Neural cell (in vitro differentiated cells): ENCODE data around the gene COL13A1. TPM values are rescaled to one million over a fixed set of nuclear protein-coding genes. Genes with fewer than 3 reads are reported as not detected.

Experiments used
- H2AFZ ChIP-seq: fragments of 200-600, 300-800 bp; sonication (generic), shearing (Covaris generic); 2 replicates; pipeline ENCODE4 v1.6.0; 2014; ENCODE audit warnings: low read depth, mild to moderate bottlenecking, antibody characterized with exemption, low read length, moderate library complexity
- H3F3A ChIP-seq: fragments of 200-600 bp; shearing (Covaris generic); 2 replicates; pipeline ENCODE4 v1.6.1; 2016; ENCODE audit warnings: mild to moderate bottlenecking, moderate library complexity, mixed read lengths, antibody characterized with exemption, low read length; ENCODE audit not compliant: insufficient read depth, poor library complexity, severe bottlenecking
- H3K27ac ChIP-seq: fragments of 200-600, 300-800 bp; sonication (generic), shearing (Covaris generic); 2 replicates; pipeline ENCODE4 v1.5.1; 2014; ENCODE audit warnings: mild to moderate bottlenecking, low read length, moderate library complexity
- H3K27me3 ChIP-seq: fragments of 300-800, 200-600 bp; sonication (generic), shearing (Covaris generic); 2 replicates; pipeline ENCODE4 v1.6.0; 2014; ENCODE audit warnings: mild to moderate bottlenecking, low read depth, low read length, moderate library complexity; ENCODE audit not compliant: insufficient read depth
- H3K36me3 ChIP-seq: fragments of 300-800, 200-600 bp; sonication (generic), shearing (Covaris generic); 2 replicates; pipeline ENCODE4 v1.5.1; 2014; ENCODE audit warnings: mild to moderate bottlenecking, antibody characterized with exemption, low read length, moderate library complexity; ENCODE audit not compliant: insufficient read depth
- H3K4me2 ChIP-seq: fragments of 300-800, 200-600 bp; sonication (generic), shearing (Covaris generic); 2 replicates; pipeline ENCODE4 v1.6.0; 2014; ENCODE audit warnings: mild to moderate bottlenecking, low read length
- H3K4me3 ChIP-seq: fragments of 300-800, 200-600 bp; sonication (generic), shearing (Covaris generic); 2 replicates; pipeline ENCODE4 v1.5.1; 2014; ENCODE audit warnings: mild to moderate bottlenecking, low read length, moderate library complexity
- H3K79me2 ChIP-seq: fragments of 200-600 bp; shearing (Covaris generic); replicated peaks from 2 replicates; pipeline ENCODE4 v1.6.0; 2014; ENCODE audit warnings: mild to moderate bottlenecking, low read length, moderate library complexity; ENCODE audit not compliant: insufficient read depth
- H3K9ac ChIP-seq: fragments of 300-800, 200-600 bp; sonication (generic), shearing (Covaris generic); 2 replicates; pipeline ENCODE4 v1.6.1; 2016; ENCODE audit warnings: mild to moderate bottlenecking, low read length, mixed read lengths
- H3K9me2 ChIP-seq: fragments of 200-600 bp; shearing (Covaris generic); 2 replicates; pipeline ENCODE4 v1.6.1; 2016; ENCODE audit warnings: mild to moderate bottlenecking, low read length, mixed read lengths; ENCODE audit not compliant: insufficient read depth
- H3K9me3 ChIP-seq: fragments of 200-600, 300-800 bp; sonication (generic), shearing (Covaris generic); 2 replicates; pipeline ENCODE4 v1.6.1; 2016; ENCODE audit warnings: mild to moderate bottlenecking, mixed run types, low read length, moderate library complexity, mixed read lengths
- H4K20me1 ChIP-seq: fragments of 200-600 bp; shearing (Covaris generic); 2 replicates; pipeline ENCODE4 v1.6.1; 2016; ENCODE audit warnings: mild to moderate bottlenecking, mixed run types; ENCODE audit not compliant: insufficient read depth
- EP300 ChIP-seq: fragments of 450-650 bp; conservative IDR thresholded peaks from 2 replicates; pipeline ENCODE4 v1.6.1; 2014; ENCODE audit warnings: antibody characterized with exemption, mild to moderate bottlenecking, moderate library complexity; ENCODE audit not compliant: poor library complexity, severe bottlenecking
- EZH2 ChIP-seq: fragments of 200-600, 300-800 bp; shearing (Covaris generic), sonication (generic); IDR thresholded peaks from 2 replicates; pipeline ENCODE4 v1.6.1; 2014; ENCODE audit warnings: antibody characterized with exemption, low read length, borderline replicate concordance, mild to moderate bottlenecking; ENCODE audit not compliant: insufficient read depth, poor library complexity, severe bottlenecking
- MXI1 ChIP-seq: fragments of 450-650 bp; conservative IDR thresholded peaks from 2 replicates; pipeline ENCODE4 v1.6.1; 2014; ENCODE audit warnings: antibody characterized with exemption, mild to moderate bottlenecking; ENCODE audit not compliant: poor library complexity, severe bottlenecking
- POLR2AphosphoS5 ChIP-seq: IDR thresholded peaks from 2 replicates; pipeline ENCODE4 v1.6.1; 2012
- RAD21 ChIP-seq: fragments of 450-650 bp; conservative IDR thresholded peaks from 2 replicates; pipeline ENCODE4 v1.6.1; 2014; ENCODE audit warnings: antibody characterized with exemption, mild to moderate bottlenecking, moderate library complexity
- SMC3 ChIP-seq: fragments of 450-650 bp; conservative IDR thresholded peaks from 2 replicates; pipeline ENCODE4 v1.6.1; 2014; ENCODE audit warnings: antibody characterized with exemption, mild to moderate bottlenecking, moderate library complexity; ENCODE audit not compliant: poor library complexity
- TAF1 ChIP-seq: IDR thresholded peaks from 2 replicates; pipeline ENCODE4 v1.6.1; 2012; ENCODE audit warnings: low read depth
- polyA plus RNA-seq: library from polyadenylated mRNA; depleted of rRNA; stranded (reverse); fragments of >200 nt; gene quantifications from 2 replicates; pipeline ENCODE4 v1.2.3, GENCODE V29; 2014
- TF ChIP-seq, protein P1 (sequence below): IDR thresholded peaks from 2 replicates; pipeline ENCODE4 v1.6.1; 2012; ENCODE audit warnings: borderline replicate concordance
- TF ChIP-seq, protein P2 (sequence below): fragments of 450-650 bp; IDR thresholded peaks from 2 replicates; pipeline ENCODE4 v1.5.1; 2014; ENCODE audit warnings: antibody characterized with exemption, mild to moderate bottlenecking, moderate library complexity; ENCODE audit not compliant: poor library complexity, severe bottlenecking

COL13A1 gene
- polyA plus RNA-seq, 1 donor from 2014 or later = 4.7 TPM

DNA sequence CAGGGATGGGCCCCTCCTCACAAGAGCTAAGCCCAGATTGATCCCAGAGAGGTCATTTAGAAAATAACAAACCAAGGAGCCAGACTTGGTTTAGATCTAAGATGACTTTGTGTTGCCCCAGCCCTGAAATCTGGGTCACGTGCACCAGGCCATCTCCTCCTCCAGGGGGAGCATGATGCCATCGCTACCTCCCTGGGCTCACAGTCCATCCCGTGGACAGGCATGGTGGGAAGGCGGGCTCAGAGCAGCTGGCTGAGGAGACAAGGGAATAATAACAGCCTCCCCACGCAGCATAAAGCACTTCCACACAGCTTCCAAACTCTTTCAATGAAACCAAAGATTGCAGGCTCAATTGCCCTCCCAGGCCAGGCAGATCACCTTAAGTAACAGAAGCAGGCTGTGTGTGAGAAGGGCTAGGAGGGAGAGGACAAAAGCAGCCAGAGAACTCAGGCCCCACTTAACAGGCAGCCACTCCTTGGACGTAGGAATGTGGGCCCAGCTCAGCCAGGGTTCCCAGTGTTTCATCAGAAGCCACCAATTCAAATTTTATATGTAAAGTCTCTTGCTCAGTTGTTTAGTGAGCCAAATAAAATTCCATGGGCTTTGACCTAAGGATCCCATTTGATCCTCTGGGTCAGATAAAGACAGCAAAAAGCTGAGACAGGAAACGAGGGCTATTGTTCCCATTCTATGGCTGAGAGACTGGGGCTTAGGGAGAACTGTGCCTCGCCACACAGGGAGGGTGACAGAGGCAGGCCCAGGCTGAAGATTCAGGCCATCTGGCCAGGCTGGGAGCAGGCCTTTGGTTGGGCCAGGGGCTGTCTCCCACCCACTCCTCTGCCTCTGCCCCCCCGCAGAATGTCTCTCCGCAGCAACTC lies 100.2 kb downstream of the COL13A1 start:
- Histone ChIP-seq H3K9me3 (no peaks in the 10 kb centered on the region), H3K36me3 (no peaks in the 10 kb centered on the region), H3K27me3 (no peaks in the 10 kb centered on the region), H3F3A (no peaks in the 10 kb centered on the region), H4K20me1 (no peaks in the 10 kb centered on the region), H3K9me2 (no peaks in the 10 kb centered on the region), H3K4me2 (no peak overlapping the region), H3K4me3 (no peak overlapping the region), H3K79me2 (no peaks in the 10 kb centered on the region), H2AFZ (no peak overlapping the region), H3K27ac (no peak overlapping the region), H3K9ac (no peak overlapping the region)
- TF ChIP-seq MXI1 (no peak), TAF1 (no peak), EZH2 (no peak), SMC3 (peak; percentile 24), RAD21 (peak; percentile 33), POLR2AphosphoS5 (peak; percentile 35), EP300 (no peak)
- TF ChIP-seq, protein P1, sequence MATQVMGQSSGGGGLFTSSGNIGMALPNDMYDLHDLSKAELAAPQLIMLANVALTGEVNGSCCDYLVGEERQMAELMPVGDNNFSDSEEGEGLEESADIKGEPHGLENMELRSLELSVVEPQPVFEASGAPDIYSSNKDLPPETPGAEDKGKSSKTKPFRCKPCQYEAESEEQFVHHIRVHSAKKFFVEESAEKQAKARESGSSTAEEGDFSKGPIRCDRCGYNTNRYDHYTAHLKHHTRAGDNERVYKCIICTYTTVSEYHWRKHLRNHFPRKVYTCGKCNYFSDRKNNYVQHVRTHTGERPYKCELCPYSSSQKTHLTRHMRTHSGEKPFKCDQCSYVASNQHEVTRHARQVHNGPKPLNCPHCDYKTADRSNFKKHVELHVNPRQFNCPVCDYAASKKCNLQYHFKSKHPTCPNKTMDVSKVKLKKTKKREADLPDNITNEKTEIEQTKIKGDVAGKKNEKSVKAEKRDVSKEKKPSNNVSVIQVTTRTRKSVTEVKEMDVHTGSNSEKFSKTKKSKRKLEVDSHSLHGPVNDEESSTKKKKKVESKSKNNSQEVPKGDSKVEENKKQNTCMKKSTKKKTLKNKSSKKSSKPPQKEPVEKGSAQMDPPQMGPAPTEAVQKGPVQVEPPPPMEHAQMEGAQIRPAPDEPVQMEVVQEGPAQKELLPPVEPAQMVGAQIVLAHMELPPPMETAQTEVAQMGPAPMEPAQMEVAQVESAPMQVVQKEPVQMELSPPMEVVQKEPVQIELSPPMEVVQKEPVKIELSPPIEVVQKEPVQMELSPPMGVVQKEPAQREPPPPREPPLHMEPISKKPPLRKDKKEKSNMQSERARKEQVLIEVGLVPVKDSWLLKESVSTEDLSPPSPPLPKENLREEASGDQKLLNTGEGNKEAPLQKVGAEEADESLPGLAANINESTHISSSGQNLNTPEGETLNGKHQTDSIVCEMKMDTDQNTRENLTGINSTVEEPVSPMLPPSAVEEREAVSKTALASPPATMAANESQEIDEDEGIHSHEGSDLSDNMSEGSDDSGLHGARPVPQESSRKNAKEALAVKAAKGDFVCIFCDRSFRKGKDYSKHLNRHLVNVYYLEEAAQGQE = no peak
- TF ChIP-seq, protein P2, sequence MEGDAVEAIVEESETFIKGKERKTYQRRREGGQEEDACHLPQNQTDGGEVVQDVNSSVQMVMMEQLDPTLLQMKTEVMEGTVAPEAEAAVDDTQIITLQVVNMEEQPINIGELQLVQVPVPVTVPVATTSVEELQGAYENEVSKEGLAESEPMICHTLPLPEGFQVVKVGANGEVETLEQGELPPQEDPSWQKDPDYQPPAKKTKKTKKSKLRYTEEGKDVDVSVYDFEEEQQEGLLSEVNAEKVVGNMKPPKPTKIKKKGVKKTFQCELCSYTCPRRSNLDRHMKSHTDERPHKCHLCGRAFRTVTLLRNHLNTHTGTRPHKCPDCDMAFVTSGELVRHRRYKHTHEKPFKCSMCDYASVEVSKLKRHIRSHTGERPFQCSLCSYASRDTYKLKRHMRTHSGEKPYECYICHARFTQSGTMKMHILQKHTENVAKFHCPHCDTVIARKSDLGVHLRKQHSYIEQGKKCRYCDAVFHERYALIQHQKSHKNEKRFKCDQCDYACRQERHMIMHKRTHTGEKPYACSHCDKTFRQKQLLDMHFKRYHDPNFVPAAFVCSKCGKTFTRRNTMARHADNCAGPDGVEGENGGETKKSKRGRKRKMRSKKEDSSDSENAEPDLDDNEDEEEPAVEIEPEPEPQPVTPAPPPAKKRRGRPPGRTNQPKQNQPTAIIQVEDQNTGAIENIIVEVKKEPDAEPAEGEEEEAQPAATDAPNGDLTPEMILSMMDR = peak; percentile 55

DNA sequence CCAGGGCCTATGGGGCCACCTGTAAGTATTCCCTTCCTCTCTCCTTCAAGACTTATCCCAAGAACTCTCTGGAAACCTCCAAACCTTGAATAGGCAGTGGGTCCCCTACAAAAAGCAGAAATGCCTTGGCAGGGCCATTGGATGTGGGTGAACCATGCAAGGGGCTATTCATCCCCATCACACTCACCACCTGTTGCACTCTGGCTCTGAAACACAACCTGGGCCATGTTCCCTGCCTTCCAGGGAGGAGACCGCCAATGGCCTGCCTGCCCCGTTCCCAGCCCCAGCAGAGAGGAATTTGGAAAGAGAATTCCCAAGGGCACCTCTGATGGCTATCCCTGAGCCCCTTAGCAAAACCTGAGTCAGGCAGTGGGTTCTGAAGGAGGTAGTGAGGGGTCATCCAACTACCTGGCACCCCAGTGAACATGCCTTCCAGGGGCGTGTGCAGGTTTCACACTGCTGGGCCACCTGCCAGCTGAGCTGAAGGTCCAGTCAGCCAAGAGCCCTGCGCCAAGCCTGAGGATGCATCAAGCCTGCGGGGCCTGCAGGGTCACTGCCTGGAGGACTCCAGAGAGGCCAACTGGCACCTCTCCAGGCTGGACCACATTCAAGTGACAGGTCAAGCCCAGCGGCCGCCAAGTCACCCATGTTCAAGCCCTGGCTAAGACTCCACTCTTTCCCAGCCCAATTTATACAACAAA lies 101.3 kb downstream of the COL13A1 start:
- Histone ChIP-seq H3K4me2 (no peak overlapping the region), H3K27me3 (no peaks in the 10 kb centered on the region), H3K79me2 (no peaks in the 10 kb centered on the region), H3K4me3 (no peak overlapping the region), H4K20me1 (no peaks in the 10 kb centered on the region), H3F3A (no peaks in the 10 kb centered on the region), H2AFZ (no peak overlapping the region), H3K27ac (no peak overlapping the region), H3K9ac (no peak overlapping the region), H3K9me3 (no peaks in the 10 kb centered on the region), H3K36me3 (no peaks in the 10 kb centered on the region), H3K9me2 (no peaks in the 10 kb centered on the region)
- TF ChIP-seq SMC3 (no peak), POLR2AphosphoS5 (no peak), EZH2 (no peak), EP300 (no peak), MXI1 (no peak), TAF1 (no peak)
- TF ChIP-seq, protein P2 = no peak
